Keratinocyte (primary cell): Measurements from ENCODE around the gene SMAD7. TPM values are rescaled to one million over a fixed set of nuclear protein-coding genes. Genes with fewer than 3 reads are reported as not detected.

Experiments used
- DNase-seq: peaks from one replicate; pipeline ENCODE4 v3.0.0-alpha.2; 2011; ENCODE audit warnings: low read depth, missing footprints, low spot score
- FAIRE-seq: peaks from 2 replicates; lab custom pipeline; 2011; peaks lifted over from hg19 to GRCh38; lab: Jason Lieb, UNC
- H2AFZ ChIP-seq: 2 replicates; pipeline ENCODE4 v1.6.0; 2012; ENCODE audit warnings: low read length, control low read depth, inconsistent platforms; ENCODE audit not compliant: control insufficient read depth
- H3K27ac ChIP-seq: 2 replicates; pipeline ENCODE4 v1.5.1; 2011; ENCODE audit warnings: low read length; ENCODE audit not compliant: control insufficient read depth, insufficient read depth
- H3K27me3 ChIP-seq: 3 replicates; pipeline ENCODE4 v1.6.0; 2011; ENCODE audit warnings: low read length; ENCODE audit not compliant: control insufficient read depth, insufficient read depth; ENCODE audit errors: extremely low read depth
- H3K36me3 ChIP-seq, 2 experiments: 2 replicates in 1 of 2; 3 replicates in 1 of 2; pipeline ENCODE4 v1.5.1; 2011; ENCODE audit warnings: low read length in 2 of 2, mild to moderate bottlenecking in 1 of 2; ENCODE audit not compliant: control insufficient read depth in 2 of 2, insufficient read depth in 2 of 2; ENCODE audit errors: extremely low read depth in 1 of 2
- H3K4me1 ChIP-seq: 3 replicates; pipeline ENCODE4 v1.5.1; 2011; ENCODE audit warnings: low read length; ENCODE audit not compliant: control insufficient read depth, insufficient read depth; ENCODE audit errors: extremely low read depth
- H3K4me2 ChIP-seq: 3 replicates; pipeline ENCODE4 v1.6.0; 2011; ENCODE audit warnings: low read depth, low read length; ENCODE audit not compliant: control insufficient read depth, insufficient read depth; ENCODE audit errors: extremely low read depth
- H3K4me3 ChIP-seq, 3 experiments: fragments of 200-600 bp in 1 of 3; sonication (generic) in 1 of 3; 2 replicates in 2 of 3; 3 replicates in 1 of 3; pipeline ENCODE4 v1.5.1; 2011 to 2016; ENCODE audit warnings: low read length in 3 of 3, mild to moderate bottlenecking in 3 of 3, control low read depth in 2 of 3, inconsistent platforms in 1 of 3, low read depth in 1 of 3, mixed read lengths in 1 of 3, mixed run types in 1 of 3, moderate library complexity in 1 of 3; ENCODE audit not compliant: control insufficient read depth in 2 of 3, insufficient read depth in 2 of 3; ENCODE audit errors: extremely low read depth in 1 of 3
- H3K79me2 ChIP-seq: 2 replicates; pipeline ENCODE4 v1.6.0; 2012; ENCODE audit warnings: low read length; ENCODE audit not compliant: control insufficient read depth, insufficient read depth
- H3K9ac ChIP-seq: 3 replicates; pipeline ENCODE4 v1.6.0; 2011; ENCODE audit warnings: low read length; ENCODE audit not compliant: control insufficient read depth, insufficient read depth; ENCODE audit errors: extremely low read depth
- H3K9me1 ChIP-seq: 3 replicates; pipeline ENCODE4 v1.6.0; 2011; ENCODE audit warnings: low read length; ENCODE audit not compliant: control insufficient read depth, insufficient read depth; ENCODE audit errors: extremely low read depth
- H3K9me3 ChIP-seq: 2 replicates; pipeline ENCODE4 v1.5.1; 2012; ENCODE audit warnings: low read depth, low read length; ENCODE audit not compliant: control insufficient read depth
- H4K20me1 ChIP-seq: 3 replicates; pipeline ENCODE4 v1.6.0; 2011; ENCODE audit warnings: low read length; ENCODE audit not compliant: control insufficient read depth, insufficient read depth; ENCODE audit errors: extremely low read depth
- CTCF ChIP-seq, 3 experiments: IDR thresholded peaks in 1 of 3; conservative IDR thresholded peaks in 1 of 3; optimal IDR thresholded peaks in 1 of 3; 2 replicates in 2 of 3; 3 replicates in 1 of 3; pipeline versions ENCODE3 to v1.5.1; 2011; ENCODE audit warnings: low read length in 3 of 3, mild to moderate bottlenecking in 3 of 3, moderate library complexity in 2 of 3, control low read depth in 1 of 3, inconsistent platforms in 1 of 3; ENCODE audit not compliant: insufficient read depth in 2 of 3; ENCODE audit errors: extremely low read depth in 1 of 3
- EZH2 ChIP-seq: IDR thresholded peaks from one replicate; pipeline ENCODE4 v1.6.1; 2012; ENCODE audit warnings: inconsistent platforms, mild to moderate bottlenecking, low read length, moderate library complexity
- dilution Hi-C: fragments of 300-500 bp; cut with MboI; formaldehyde crosslinking; loops from one replicate; pipeline ENCODE4 v1.7.0; 2020; ENCODE audit warnings: low sequenced_read_pairs; ENCODE audit not compliant: extremely low pct_ligation_motif_present
- polyA plus RNA-seq, 5 experiments: library from polyadenylated mRNA; depleted of rRNA in 3 of 5; stranded (reverse) in 3 of 5; stranded (forward) in 1 of 5; unstranded in 1 of 5; fragments of >200 nt; gene quantifications; 1 replicate in 1 of 5; 2 replicates in 3 of 5; 3 replicates in 1 of 5; pipeline versions ENCODE4 v1.2.1 to v1.2.3, GENCODE V29; 2011 to 2012; ENCODE audit warnings: missing spikeins in 2 of 5, low read depth in 1 of 5, low replicate concordance in 1 of 5

Gene SMAD7
- polyA plus RNA-seq, 1 donor (not counting 4 experiments of a cell fraction or from before 2014, with no cell fraction given), result 9.5 TPM

DNA sequence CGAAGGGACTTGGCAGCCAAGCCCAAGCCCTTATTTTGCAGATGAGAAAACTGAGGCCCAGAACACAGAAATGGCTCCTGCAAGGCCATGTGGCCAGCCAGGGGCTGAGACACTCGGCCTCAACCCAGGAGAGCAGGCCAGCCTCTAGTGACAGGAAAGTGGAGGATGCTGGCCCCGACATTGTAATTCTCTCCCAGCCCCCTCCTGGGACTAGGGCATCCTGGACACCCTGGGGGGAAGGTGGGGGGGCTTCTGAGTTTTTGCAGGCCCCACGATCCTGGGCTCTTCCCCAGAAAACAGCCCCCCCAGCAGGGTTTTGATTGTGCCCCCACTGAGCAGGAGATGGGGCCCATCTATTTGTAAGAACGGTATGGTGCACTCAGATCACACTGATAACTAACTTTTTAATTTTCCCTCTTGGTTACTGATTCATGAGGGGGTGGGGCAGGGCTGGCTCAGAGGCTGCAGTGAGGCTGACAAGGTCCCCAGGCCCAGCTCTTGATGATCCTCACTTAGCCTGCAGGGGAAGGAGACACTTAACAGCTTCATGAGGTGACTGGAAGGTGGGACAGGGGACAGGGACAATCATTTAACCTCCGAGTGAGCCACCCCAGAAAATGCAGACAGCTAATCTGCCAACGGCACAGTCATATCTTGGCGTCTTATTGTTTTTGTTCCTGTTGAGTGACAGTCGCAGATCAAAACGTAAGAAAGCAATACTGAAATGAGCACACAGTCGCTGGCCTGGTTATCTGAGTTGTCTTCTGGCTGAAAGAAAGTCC lies 18.9 kb downstream of the SMAD7 start:
- FAIRE-seq, result no peak
- H3K79me2 ChIP-seq, result peaks cover 98% of the 10 kb centered on the region
- no peak overlapping the region for H3K9ac ChIP-seq
- H3K9me3 ChIP-seq, result no peaks in the 10 kb centered on the region
- no peak for TF ChIP-seq CTCF (optimal IDR thresholded peaks at IDR 0.05 in 1 of 3, IDR thresholded peaks at IDR 0.05 in 1 of 3, conservative IDR thresholded peaks at IDR 0.05 in 1 of 3; ENCODE audit: extremely low read depth in 1 of 3, insufficient read depth in 2 of 3, low read length in 3 of 3)
- no peak for TF ChIP-seq EZH2
- H3K4me3 ChIP-seq, result no peak overlapping the region
- dilution Hi-C loops, result no loop called here
- peaks cover 3% of the 10 kb centered on the region for H3K9me1 ChIP-seq
- no peak overlapping the region for H3K27ac ChIP-seq
- no peaks in the 10 kb centered on the region for H3K27me3 ChIP-seq
- no peak overlapping the region for H3K4me2 ChIP-seq
- H3K4me1 ChIP-seq, result peaks cover 62% of the 10 kb centered on the region
- H4K20me1 ChIP-seq, result no peaks in the 10 kb centered on the region
- DNase-seq, result no peak
- H3K36me3 ChIP-seq, result peaks cover 2 to 19% of the 10 kb centered on the region in 2 experiments
- no peak overlapping the region for H2AFZ ChIP-seq

DNA sequence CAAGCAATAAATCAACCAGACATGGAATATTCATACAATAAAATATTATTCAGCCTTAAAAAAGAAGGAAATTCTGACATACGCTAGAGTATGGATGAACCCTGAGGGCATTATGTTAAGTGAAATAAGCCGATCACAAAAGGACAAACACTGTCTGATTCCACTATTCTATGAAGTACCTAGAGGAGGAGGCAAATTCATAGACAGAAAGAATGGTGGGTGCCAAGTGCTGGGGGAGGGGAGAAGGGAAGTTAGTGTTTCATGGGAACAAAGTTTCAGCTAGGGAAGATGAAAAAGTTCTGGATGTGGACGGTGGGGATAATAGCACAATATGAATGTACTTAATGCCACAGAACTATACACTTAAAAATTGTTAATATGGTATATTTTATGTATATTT lies 19.8 kb downstream of the SMAD7 start:
- no peak overlapping the region for H3K27ac ChIP-seq
- TF ChIP-seq EZH2 (no peak), CTCF (optimal IDR thresholded peaks at IDR 0.05 in 1 of 3, IDR thresholded peaks at IDR 0.05 in 1 of 3, conservative IDR thresholded peaks at IDR 0.05 in 1 of 3; ENCODE audit: extremely low read depth in 1 of 3, insufficient read depth in 2 of 3, low read length in 3 of 3) (no peak)
- dilution Hi-C loops, result no loop called here
- no peak for DNase-seq
- no peaks in the 10 kb centered on the region for H3K9me3 ChIP-seq
- peaks cover 58% of the 10 kb centered on the region for H3K4me1 ChIP-seq
- no peak overlapping the region for H3K4me3 ChIP-seq
- H3K9ac ChIP-seq, result no peak overlapping the region
- no peaks in the 10 kb centered on the region for H3K27me3 ChIP-seq
- H3K36me3 ChIP-seq, result peaks cover 2 to 17% of the 10 kb centered on the region in 2 experiments
- H4K20me1 ChIP-seq, result no peaks in the 10 kb centered on the region
- no peak overlapping the region for H2AFZ ChIP-seq
- FAIRE-seq, result no peak
- peaks cover 3% of the 10 kb centered on the region for H3K9me1 ChIP-seq
- peaks cover 98% of the 10 kb centered on the region for H3K79me2 ChIP-seq
- no peak overlapping the region for H3K4me2 ChIP-seq
